Glomerular visceral epithelial cell (primary cell): Measurements from ENCODE around the gene CREM.

Source experiments
- DNase-seq: peaks from one replicate; pipeline ENCODE4 v3.0.0-alpha.2; 2016; ENCODE audit errors: extremely low spot score

CREM gene

GRCh38 chr10:35135861-35136260 lies 9.2 kb downstream of the CREM start:
- DNase-seq: no peak

GRCh38 chr10:35136263-35136815 lies 9.7 kb downstream of the CREM start:
- DNase-seq: no peak

- DNase-seq: no peak
Observed at GRCh38 chr10:35140126-35140525, 13.5 kb downstream of the CREM start.

GRCh38 chr10:35140727-35141126 lies 14.1 kb downstream of the CREM start:
- no peak for DNase-seq

- DNase-seq: no peak
Observed at GRCh38 chr10:35150308-35150707, 23.7 kb downstream of the CREM start.

- DNase-seq: no peak
Observed at GRCh38 chr10:35152992-35153391, 26.3 kb downstream of the CREM start.

GRCh38 chr10:35153716-35154115 lies 27.1 kb downstream of the CREM start:
- DNase-seq: no peak

- DNase-seq: no peak
Observed at GRCh38 chr10:35160743-35161142, 34.1 kb downstream of the CREM start.

GRCh38 chr10:35161906-35162305 lies 35.3 kb downstream of the CREM start:
- no peak for DNase-seq

- DNase-seq: no peak
Observed at GRCh38 chr10:35165136-35165535, 38.5 kb downstream of the CREM start.

- no peak for DNase-seq
Observed at GRCh38 chr10:35165811-35166210, 39.2 kb downstream of the CREM start.

- DNase-seq: no peak
Observed at GRCh38 chr10:35166607-35167006, 40.0 kb downstream of the CREM start.

GRCh38 chr10:35167342-35167741 lies 40.7 kb downstream of the CREM start:
- DNase-seq: no peak

- no peak for DNase-seq
Observed at GRCh38 chr10:35172146-35172545, 45.5 kb downstream of the CREM start.

GRCh38 chr10:35172574-35172973 lies 45.9 kb downstream of the CREM start:
- DNase-seq: no peak

- DNase-seq: no peak
Observed at GRCh38 chr10:35178331-35178730, 51.7 kb downstream of the CREM start.

GRCh38 chr10:35182631-35183510 lies 56.2 kb downstream of the CREM start:
- DNase-seq: no peak

GRCh38 chr10:35184527-35185171 lies 58.0 kb downstream of the CREM start:
- no peak for DNase-seq

GRCh38 chr10:35185260-35186034 lies 58.8 kb downstream of the CREM start:
- no peak for DNase-seq

GRCh38 chr10:35188954-35189353 lies 62.3 kb downstream of the CREM start:
- no peak for DNase-seq

- DNase-seq: no peak
Observed at GRCh38 chr10:35191523-35191922, 64.9 kb downstream of the CREM start.

GRCh38 chr10:35192645-35193249 lies 66.1 kb downstream of the CREM start:
- no peak for DNase-seq
